Keratinocyte (primary cell): Measurements from ENCODE around the gene ANKMY1. TPM values are rescaled to one million over a fixed set of nuclear protein-coding genes. Genes with fewer than 3 reads are reported as not detected.

Experiments
- DNase-seq: peaks from one replicate; pipeline ENCODE4 v3.0.0-alpha.2; 2011; ENCODE audit warnings: low read depth, missing footprints, low spot score
- FAIRE-seq: peaks from 2 replicates; lab custom pipeline; 2011; peaks lifted over from hg19 to GRCh38; lab: Jason Lieb, UNC
- H2AFZ ChIP-seq: 2 replicates; pipeline ENCODE4 v1.6.0; 2012; ENCODE audit warnings: low read length, control low read depth, inconsistent platforms; ENCODE audit not compliant: control insufficient read depth
- H3K27ac ChIP-seq: 2 replicates; pipeline ENCODE4 v1.5.1; 2011; ENCODE audit warnings: low read length; ENCODE audit not compliant: control insufficient read depth, insufficient read depth
- H3K27me3 ChIP-seq: 3 replicates; pipeline ENCODE4 v1.6.0; 2011; ENCODE audit warnings: low read length; ENCODE audit not compliant: control insufficient read depth, insufficient read depth; ENCODE audit errors: extremely low read depth
- H3K36me3 ChIP-seq, 2 experiments: 2 replicates in 1 of 2; 3 replicates in 1 of 2; pipeline ENCODE4 v1.5.1; 2011; ENCODE audit warnings: low read length in 2 of 2, mild to moderate bottlenecking in 1 of 2; ENCODE audit not compliant: control insufficient read depth in 2 of 2, insufficient read depth in 2 of 2; ENCODE audit errors: extremely low read depth in 1 of 2
- H3K4me1 ChIP-seq: 3 replicates; pipeline ENCODE4 v1.5.1; 2011; ENCODE audit warnings: low read length; ENCODE audit not compliant: control insufficient read depth, insufficient read depth; ENCODE audit errors: extremely low read depth
- H3K4me2 ChIP-seq: 3 replicates; pipeline ENCODE4 v1.6.0; 2011; ENCODE audit warnings: low read depth, low read length; ENCODE audit not compliant: control insufficient read depth, insufficient read depth; ENCODE audit errors: extremely low read depth
- H3K4me3 ChIP-seq, 3 experiments: fragments of 200-600 bp in 1 of 3; sonication (generic) in 1 of 3; 2 replicates in 2 of 3; 3 replicates in 1 of 3; pipeline ENCODE4 v1.5.1; 2011 to 2016; ENCODE audit warnings: low read length in 3 of 3, mild to moderate bottlenecking in 3 of 3, control low read depth in 2 of 3, inconsistent platforms in 1 of 3, low read depth in 1 of 3, mixed read lengths in 1 of 3, mixed run types in 1 of 3, moderate library complexity in 1 of 3; ENCODE audit not compliant: control insufficient read depth in 2 of 3, insufficient read depth in 2 of 3; ENCODE audit errors: extremely low read depth in 1 of 3
- H3K79me2 ChIP-seq: 2 replicates; pipeline ENCODE4 v1.6.0; 2012; ENCODE audit warnings: low read length; ENCODE audit not compliant: control insufficient read depth, insufficient read depth
- H3K9ac ChIP-seq: 3 replicates; pipeline ENCODE4 v1.6.0; 2011; ENCODE audit warnings: low read length; ENCODE audit not compliant: control insufficient read depth, insufficient read depth; ENCODE audit errors: extremely low read depth
- H3K9me1 ChIP-seq: 3 replicates; pipeline ENCODE4 v1.6.0; 2011; ENCODE audit warnings: low read length; ENCODE audit not compliant: control insufficient read depth, insufficient read depth; ENCODE audit errors: extremely low read depth
- H3K9me3 ChIP-seq: 2 replicates; pipeline ENCODE4 v1.5.1; 2012; ENCODE audit warnings: low read depth, low read length; ENCODE audit not compliant: control insufficient read depth
- H4K20me1 ChIP-seq: 3 replicates; pipeline ENCODE4 v1.6.0; 2011; ENCODE audit warnings: low read length; ENCODE audit not compliant: control insufficient read depth, insufficient read depth; ENCODE audit errors: extremely low read depth
- CTCF ChIP-seq, 3 experiments: IDR thresholded peaks in 1 of 3; conservative IDR thresholded peaks in 1 of 3; optimal IDR thresholded peaks in 1 of 3; 2 replicates in 2 of 3; 3 replicates in 1 of 3; pipeline versions ENCODE3 to v1.5.1; 2011; ENCODE audit warnings: low read length in 3 of 3, mild to moderate bottlenecking in 3 of 3, moderate library complexity in 2 of 3, control low read depth in 1 of 3, inconsistent platforms in 1 of 3; ENCODE audit not compliant: insufficient read depth in 2 of 3; ENCODE audit errors: extremely low read depth in 1 of 3
- EZH2 ChIP-seq: IDR thresholded peaks from one replicate; pipeline ENCODE4 v1.6.1; 2012; ENCODE audit warnings: inconsistent platforms, mild to moderate bottlenecking, low read length, moderate library complexity
- dilution Hi-C: fragments of 300-500 bp; cut with MboI; formaldehyde crosslinking; loops from one replicate; pipeline ENCODE4 v1.7.0; 2020; ENCODE audit warnings: low sequenced_read_pairs; ENCODE audit not compliant: extremely low pct_ligation_motif_present
- polyA plus RNA-seq, 5 experiments: library from polyadenylated mRNA; depleted of rRNA in 3 of 5; stranded (reverse) in 3 of 5; stranded (forward) in 1 of 5; unstranded in 1 of 5; fragments of >200 nt; gene quantifications; 1 replicate in 1 of 5; 2 replicates in 3 of 5; 3 replicates in 1 of 5; pipeline versions ENCODE4 v1.2.1 to v1.2.3, GENCODE V29; 2011 to 2012; ENCODE audit warnings: missing spikeins in 2 of 5, low read depth in 1 of 5, low replicate concordance in 1 of 5

The ANKMY1 gene
- polyA plus RNA-seq, 1 donor (not counting 4 experiments of a cell fraction or from before 2014, with no cell fraction given) = 3.3 TPM

GRCh38 chr2:240451108-240451611 lies 106.6 kb downstream of the ANKMY1 start:
- FAIRE-seq = peak; percentile 36
- H3K27me3 ChIP-seq = peaks cover 5% of the 10 kb centered on the region
- peak overlapping the region; percentile 57 for H3K9ac ChIP-seq
- no peak overlapping the region for H2AFZ ChIP-seq
- dilution Hi-C loops = no loop called here
- H3K4me3 ChIP-seq = peak overlapping the region in 1 of 3 experiments; percentile 18
- H3K36me3 ChIP-seq = peaks cover 0 to 5% of the 10 kb centered on the region in 2 experiments
- H3K79me2 ChIP-seq = peaks cover 52% of the 10 kb centered on the region
- H3K9me1 ChIP-seq = no peaks in the 10 kb centered on the region
- H4K20me1 ChIP-seq = peaks cover 23% of the 10 kb centered on the region
- peak overlapping the region; percentile 84 for H3K27ac ChIP-seq
- TF ChIP-seq EZH2 (no peak), CTCF (optimal IDR thresholded peaks at IDR 0.05 in 1 of 3, IDR thresholded peaks at IDR 0.05 in 1 of 3, conservative IDR thresholded peaks at IDR 0.05 in 1 of 3; ENCODE audit: extremely low read depth in 1 of 3, insufficient read depth in 2 of 3, low read length in 3 of 3) (peak in 2 of 3 experiments; percentile 28 to 36)
- no peak for DNase-seq
- peak overlapping the region; percentile 59 for H3K4me2 ChIP-seq
- peaks cover 55% of the 10 kb centered on the region for H3K4me1 ChIP-seq
- H3K9me3 ChIP-seq = no peaks in the 10 kb centered on the region

- peak overlapping the region; percentile 59 for H3K4me2 ChIP-seq
- H3K9ac ChIP-seq = peak overlapping the region; percentile 57
- H2AFZ ChIP-seq = no peak overlapping the region
- DNase-seq = no peak
- no peak for TF ChIP-seq EZH2
- no peak for TF ChIP-seq CTCF (optimal IDR thresholded peaks at IDR 0.05 in 1 of 3, IDR thresholded peaks at IDR 0.05 in 1 of 3, conservative IDR thresholded peaks at IDR 0.05 in 1 of 3; ENCODE audit: extremely low read depth in 1 of 3, insufficient read depth in 2 of 3, low read length in 3 of 3)
- peak overlapping the region; percentile 84 for H3K27ac ChIP-seq
- peaks cover 26% of the 10 kb centered on the region for H4K20me1 ChIP-seq
- H3K4me1 ChIP-seq = peaks cover 55% of the 10 kb centered on the region
- H3K27me3 ChIP-seq = peaks cover 5% of the 10 kb centered on the region
- dilution Hi-C loops = no loop called here
- no peaks in the 10 kb centered on the region for H3K9me1 ChIP-seq
- H3K36me3 ChIP-seq = peaks cover 1 to 5% of the 10 kb centered on the region in 2 experiments
- no peaks in the 10 kb centered on the region for H3K9me3 ChIP-seq
- no peak for FAIRE-seq
- peak overlapping the region in 1 of 3 experiments; percentile 7 for H3K4me3 ChIP-seq
- H3K79me2 ChIP-seq = peaks cover 58% of the 10 kb centered on the region
These were observed 107.2 kb downstream of the ANKMY1 start for GRCh38 chr2:240450532-240451107.
